Dermis blood vessel endothelial cell (primary cell): ENCODE measurements around the gene MESP1. TPM values are rescaled to one million over a fixed set of nuclear protein-coding genes. Genes with fewer than 3 reads are reported as not detected.

Experiments
- DNase-seq: peaks from one replicate; pipeline ENCODE4 v3.0.0; 2010
- total RNA-seq: library from RNA; depleted of rRNA; stranded (reverse); fragments of >200 nt; gene quantifications from 2 replicates; pipeline ENCODE4 v1.2.3, GENCODE V29; 2014

MESP1 gene
- total RNA-seq, 1 donor from 2014 or later, result 0.34 TPM

DNA sequence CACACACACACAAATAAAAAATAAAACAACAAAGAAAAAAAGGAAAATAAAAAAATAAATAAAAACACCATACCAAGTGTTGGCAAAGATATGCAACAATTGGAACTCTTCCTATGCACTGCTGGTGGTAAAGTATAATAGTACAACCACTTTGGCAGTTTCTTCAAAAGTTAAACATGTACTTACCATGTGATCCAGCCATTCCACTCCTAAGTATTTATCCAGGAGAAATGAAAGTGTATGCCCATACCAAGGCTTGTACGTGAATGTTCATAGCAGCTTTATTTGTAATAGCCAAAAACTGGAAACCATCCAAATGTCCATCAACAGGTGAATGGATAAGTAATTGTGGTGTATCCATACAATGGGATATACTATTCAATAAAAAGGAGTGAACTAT lies 43.5 kb downstream of the MESP1 start:
- no peak for DNase-seq

DNA sequence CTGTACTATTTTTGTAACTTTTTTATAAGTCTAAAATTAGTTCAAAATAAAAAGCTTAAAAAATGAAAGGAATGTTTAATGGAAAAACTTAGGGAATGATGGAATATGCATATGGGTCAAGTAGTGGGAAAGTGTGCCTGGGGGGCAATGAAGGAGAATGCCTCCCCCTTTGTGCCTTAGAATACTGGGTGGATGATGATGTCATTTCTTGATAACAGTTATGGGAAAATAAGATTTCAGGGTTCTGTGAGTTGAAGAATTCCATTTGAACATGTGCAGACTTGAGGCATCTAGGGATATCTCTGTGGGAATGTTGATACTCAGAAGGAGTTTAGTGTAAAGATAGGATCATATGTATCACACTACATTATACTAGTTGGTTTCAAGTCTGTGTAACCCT lies 46.6 kb downstream of the MESP1 start:
- no peak for DNase-seq

Other genes starting within 250 kb of the MESP1 start
- 2.2 and 7.0 TPM in 2 replicates for gene TICRR, start 175.8 kb downstream of the MESP1 start, total RNA-seq
- 0.85 and 1.2 TPM in 2 replicates for gene KIF7, start 95.8 kb downstream of the MESP1 start, total RNA-seq
- gene PLIN1, start 71.9 kb downstream of the MESP1 start, total RNA-seq, result under 0.01 TPM in 1 of 2 replicates, not detected in the other
- gene PEX11A, start 60.5 kb downstream of the MESP1 start, total RNA-seq, result 3.1 and 6.5 TPM in 2 replicates
- gene WDR93, start 60.4 kb downstream of the MESP1 start, total RNA-seq, result not detected in 2 replicates
- 0.28 TPM in 1 of 2 replicates, not detected in the other for gene MESP2, start 25.1 kb upstream of the MESP1 start, total RNA-seq
- gene ANPEP, start 63.6 kb upstream of the MESP1 start, total RNA-seq, result 4.1 and 6.8 TPM in 2 replicates
- gene AP3S2, start 142.7 kb upstream of the MESP1 start, total RNA-seq, result 30.1 and 40.2 TPM in 2 replicates
- 14.8 and 15.7 TPM in 2 replicates for gene ARPIN, start 161.7 kb upstream of the MESP1 start, total RNA-seq